ENCODE data around the gene FAAP20.

FAAP20 gene

DNA sequence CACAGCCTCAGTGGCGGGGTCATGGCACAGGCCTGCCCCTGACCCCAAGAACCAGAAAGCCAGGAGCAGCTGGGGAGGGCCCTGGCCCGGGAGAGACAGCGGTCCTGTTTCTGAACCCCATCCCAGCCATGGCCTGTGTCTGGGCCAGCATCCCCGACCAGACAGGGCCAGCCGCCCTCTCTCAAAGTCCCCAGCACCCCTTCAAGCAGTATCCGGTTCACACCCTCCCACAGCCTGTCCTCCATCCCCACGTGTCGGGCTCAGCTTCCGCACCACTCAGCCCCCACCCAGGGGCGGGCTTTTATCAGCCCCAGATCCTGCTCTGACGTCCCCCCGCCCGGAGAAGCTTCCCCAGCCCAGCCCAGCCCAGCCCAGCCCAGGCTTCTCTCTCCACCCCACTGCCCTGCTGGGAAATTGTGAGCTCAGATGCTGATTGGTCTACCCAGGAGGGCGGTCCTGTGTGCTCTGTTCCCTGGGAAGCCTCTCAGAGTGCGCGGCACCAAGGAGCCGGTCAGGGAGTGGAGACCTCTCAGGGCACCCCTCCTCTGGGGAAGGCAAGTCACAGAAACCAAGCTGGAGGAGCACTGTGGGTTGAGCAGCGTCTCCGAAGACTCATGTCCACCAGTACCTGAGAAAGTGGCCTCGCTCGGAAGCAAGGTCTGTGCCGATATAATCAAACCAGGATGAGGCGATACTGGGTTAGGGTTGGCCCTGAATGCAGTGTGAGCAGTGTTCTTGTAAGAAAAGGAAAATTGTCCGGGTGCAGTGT, 4.7 kb upstream of the FAAP20 start (continued):
- TF ChIP-seq ZNF16 (tag by site-specific recombination; IDR thresholded peaks at IDR 0.05; ENCODE audit: low read depth) (no peak), ZNF416 (tag by site-specific recombination; IDR thresholded peaks at IDR 0.05) (no peak), GLIS1 (tag by site-specific recombination; IDR thresholded peaks at IDR 0.05) (peak; percentile 24; the same call in 1 of the 2 replicates), SP3 (tag by site-specific recombination; IDR thresholded peaks at IDR 0.05) (peak; percentile 80), ZNF660 (tag by site-specific recombination; IDR thresholded peaks at IDR 0.05) (no peak), ZNF510 (tag by site-specific recombination; IDR thresholded peaks at IDR 0.05; ENCODE audit: insufficient replicate concordance) (no peak), ZNF324 (tag by site-specific recombination; IDR thresholded peaks at IDR 0.05) (no peak), KLF16 (tag by site-specific recombination; IDR thresholded peaks at IDR 0.05) (no peak), ZNF626 (tag by site-specific recombination; IDR thresholded peaks at IDR 0.05) (no peak), ZNF37A (tag by site-specific recombination; IDR thresholded peaks at IDR 0.05) (no peak), ZBTB10 (tag by site-specific recombination; IDR thresholded peaks at IDR 0.05) (no peak), MEIS1 (CRISPR knock-in tag; IDR thresholded peaks at IDR 0.05; ENCODE audit: borderline replicate concordance) (no peak), ELK4 (IDR thresholded peaks at IDR 0.05; ENCODE audit: borderline replicate concordance, low read depth, low read length) (no peak), ZNF561 (tag by site-specific recombination; IDR thresholded peaks at IDR 0.05; ENCODE audit: borderline replicate concordance) (0 out of 2 replicates have a peak, but pooled peaks have one; percentile 26), ZNF184 (tag by site-specific recombination; IDR thresholded peaks at IDR 0.05) (no peak), ZNF155 (tag by site-specific recombination; IDR thresholded peaks at IDR 0.05) (no peak), ZSCAN30 (tag by site-specific recombination; IDR thresholded peaks at IDR 0.05) (no peak), ZNF335 (tag by site-specific recombination; conservative IDR thresholded peaks at IDR 0.05) (peak; percentile 41), REPIN1 (tag by site-specific recombination; IDR thresholded peaks at IDR 0.05; ENCODE audit: low read depth) (no peak), ZNF830 (tag by site-specific recombination; IDR thresholded peaks at IDR 0.05; ENCODE audit: low read depth) (no peak), EGR2 (tag by site-specific recombination; IDR thresholded peaks at IDR 0.05; ENCODE audit: low read depth) (peak; percentile 61; the same call in 1 of the 2 replicates), ZIC2 (tag by site-specific recombination; IDR thresholded peaks at IDR 0.05) (peak; percentile 47; the same call in 1 of the 2 replicates), ZNF391 (tag by site-specific recombination; IDR thresholded peaks at IDR 0.05; ENCODE audit: borderline replicate concordance, low read depth) (no peak), ZNF354C (tag by site-specific recombination; IDR thresholded peaks at IDR 0.05; ENCODE audit: borderline replicate concordance, low read depth) (no peak), ZNF610 (tag by site-specific recombination; IDR thresholded peaks at IDR 0.05; ENCODE audit: borderline replicate concordance) (no peak), ZNF311 (tag by site-specific recombination; IDR thresholded peaks at IDR 0.05; ENCODE audit: borderline replicate concordance) (no peak), ZNF560 (tag by site-specific recombination; IDR thresholded peaks at IDR 0.05; ENCODE audit: borderline replicate concordance) (no peak), ZNF394 (tag by site-specific recombination; IDR thresholded peaks at IDR 0.05; ENCODE audit: borderline replicate concordance) (peak; percentile 32; the same call in 1 of the 2 replicates)
- TF ChIP-seq, protein P1, sequence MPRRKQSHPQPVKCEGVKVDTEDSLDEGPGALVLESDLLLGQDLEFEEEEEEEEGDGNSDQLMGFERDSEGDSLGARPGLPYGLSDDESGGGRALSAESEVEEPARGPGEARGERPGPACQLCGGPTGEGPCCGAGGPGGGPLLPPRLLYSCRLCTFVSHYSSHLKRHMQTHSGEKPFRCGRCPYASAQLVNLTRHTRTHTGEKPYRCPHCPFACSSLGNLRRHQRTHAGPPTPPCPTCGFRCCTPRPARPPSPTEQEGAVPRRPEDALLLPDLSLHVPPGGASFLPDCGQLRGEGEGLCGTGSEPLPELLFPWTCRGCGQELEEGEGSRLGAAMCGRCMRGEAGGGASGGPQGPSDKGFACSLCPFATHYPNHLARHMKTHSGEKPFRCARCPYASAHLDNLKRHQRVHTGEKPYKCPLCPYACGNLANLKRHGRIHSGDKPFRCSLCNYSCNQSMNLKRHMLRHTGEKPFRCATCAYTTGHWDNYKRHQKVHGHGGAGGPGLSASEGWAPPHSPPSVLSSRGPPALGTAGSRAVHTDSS (tag by site-specific recombination; IDR thresholded peaks at IDR 0.05), result no peak
- TF ChIP-seq, protein P2, sequence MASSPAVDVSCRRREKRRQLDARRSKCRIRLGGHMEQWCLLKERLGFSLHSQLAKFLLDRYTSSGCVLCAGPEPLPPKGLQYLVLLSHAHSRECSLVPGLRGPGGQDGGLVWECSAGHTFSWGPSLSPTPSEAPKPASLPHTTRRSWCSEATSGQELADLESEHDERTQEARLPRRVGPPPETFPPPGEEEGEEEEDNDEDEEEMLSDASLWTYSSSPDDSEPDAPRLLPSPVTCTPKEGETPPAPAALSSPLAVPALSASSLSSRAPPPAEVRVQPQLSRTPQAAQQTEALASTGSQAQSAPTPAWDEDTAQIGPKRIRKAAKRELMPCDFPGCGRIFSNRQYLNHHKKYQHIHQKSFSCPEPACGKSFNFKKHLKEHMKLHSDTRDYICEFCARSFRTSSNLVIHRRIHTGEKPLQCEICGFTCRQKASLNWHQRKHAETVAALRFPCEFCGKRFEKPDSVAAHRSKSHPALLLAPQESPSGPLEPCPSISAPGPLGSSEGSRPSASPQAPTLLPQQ (tag by site-specific recombination; IDR thresholded peaks at IDR 0.05), result 0 out of 2 replicates have a peak, but pooled peaks have one; percentile 14
- TF ChIP-seq, protein P3, sequence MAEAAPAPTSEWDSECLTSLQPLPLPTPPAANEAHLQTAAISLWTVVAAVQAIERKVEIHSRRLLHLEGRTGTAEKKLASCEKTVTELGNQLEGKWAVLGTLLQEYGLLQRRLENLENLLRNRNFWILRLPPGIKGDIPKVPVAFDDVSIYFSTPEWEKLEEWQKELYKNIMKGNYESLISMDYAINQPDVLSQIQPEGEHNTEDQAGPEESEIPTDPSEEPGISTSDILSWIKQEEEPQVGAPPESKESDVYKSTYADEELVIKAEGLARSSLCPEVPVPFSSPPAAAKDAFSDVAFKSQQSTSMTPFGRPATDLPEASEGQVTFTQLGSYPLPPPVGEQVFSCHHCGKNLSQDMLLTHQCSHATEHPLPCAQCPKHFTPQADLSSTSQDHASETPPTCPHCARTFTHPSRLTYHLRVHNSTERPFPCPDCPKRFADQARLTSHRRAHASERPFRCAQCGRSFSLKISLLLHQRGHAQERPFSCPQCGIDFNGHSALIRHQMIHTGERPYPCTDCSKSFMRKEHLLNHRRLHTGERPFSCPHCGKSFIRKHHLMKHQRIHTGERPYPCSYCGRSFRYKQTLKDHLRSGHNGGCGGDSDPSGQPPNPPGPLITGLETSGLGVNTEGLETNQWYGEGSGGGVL (tag by site-specific recombination; IDR thresholded peaks at IDR 0.05), result peak; percentile 61
